HG03064 (cell line): ENCODE measurements around the gene ARHGAP8.

Experiments
- ATAC-seq: cut with Tn5 transposase; IDR thresholded peaks from one replicate; pipeline ENCODE4 v1.9.1; 2021; ENCODE audit warnings: low read depth; ENCODE audit not compliant: unreplicated experiment

Gene ARHGAP8

DNA sequence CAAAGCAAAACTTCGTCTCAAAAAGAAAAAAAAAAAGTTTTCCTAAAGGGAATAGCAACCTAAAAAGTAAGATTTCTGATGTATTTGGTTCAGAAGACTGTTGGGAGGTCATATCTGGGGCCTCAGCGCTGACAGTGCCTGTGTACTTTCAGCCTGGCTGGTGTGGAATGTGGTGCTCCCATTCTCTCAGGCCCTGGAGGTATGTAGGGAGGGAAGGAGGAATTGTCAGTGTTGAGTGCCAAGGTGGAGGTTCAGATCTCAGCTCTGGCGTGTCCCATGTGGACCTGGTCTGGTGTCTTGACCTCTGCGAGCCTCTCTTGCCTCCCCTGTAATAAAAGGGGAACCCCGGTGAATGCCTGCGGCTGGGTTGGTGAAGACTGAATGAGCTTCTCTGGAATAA lies 28.0 kb upstream of the ARHGAP8 start:
- ATAC-seq, result no peak

GRCh38 chr22:44724859-44725258 lies 27.5 kb upstream of the ARHGAP8 start:
- ATAC-seq, result no peak

DNA sequence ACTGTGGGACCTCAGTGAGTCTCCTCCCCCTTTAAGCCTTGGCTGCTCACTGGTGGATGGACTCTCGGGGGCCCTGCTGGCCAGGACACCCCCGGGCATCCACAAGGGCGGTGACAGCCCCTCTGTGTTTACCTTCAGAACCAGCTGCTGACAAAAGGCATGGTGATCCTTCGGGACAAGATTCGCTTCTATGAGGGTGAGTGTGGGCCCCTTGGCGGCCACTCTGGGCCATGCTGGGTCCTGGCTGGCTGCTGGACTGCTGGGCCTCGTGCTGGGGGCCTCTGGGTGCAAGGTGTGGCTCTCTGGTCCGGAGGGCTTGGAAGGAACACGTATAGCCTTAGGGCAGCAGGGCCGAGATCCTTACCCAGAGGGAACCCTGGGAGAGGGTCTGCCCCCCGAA lies 25.9 kb upstream of the ARHGAP8 start:
- ATAC-seq, result no peak

DNA sequence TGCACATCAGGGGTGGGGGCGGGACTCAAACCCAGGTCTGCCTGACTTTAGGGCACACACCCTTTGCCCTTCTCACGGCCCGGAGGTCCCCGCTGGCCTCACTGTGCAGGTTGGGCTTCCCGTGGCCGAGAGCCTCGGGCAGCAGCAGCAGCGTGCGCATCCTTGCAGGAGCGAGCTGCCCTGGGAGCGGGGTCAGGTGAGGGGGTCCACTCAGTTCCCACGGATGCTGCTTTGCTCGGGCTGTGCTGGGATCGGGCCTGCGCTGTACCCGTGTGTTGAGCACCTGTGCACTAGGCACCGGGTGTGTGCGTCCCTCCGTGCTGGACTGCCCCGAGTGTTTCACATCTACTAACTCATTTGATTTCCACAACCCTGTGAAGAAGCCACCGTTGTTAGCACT lies 25.2 kb upstream of the ARHGAP8 start:
- ATAC-seq, result no peak

GRCh38 chr22:44727709-44728108 lies 24.7 kb upstream of the ARHGAP8 start:
- no peak for ATAC-seq

DNA sequence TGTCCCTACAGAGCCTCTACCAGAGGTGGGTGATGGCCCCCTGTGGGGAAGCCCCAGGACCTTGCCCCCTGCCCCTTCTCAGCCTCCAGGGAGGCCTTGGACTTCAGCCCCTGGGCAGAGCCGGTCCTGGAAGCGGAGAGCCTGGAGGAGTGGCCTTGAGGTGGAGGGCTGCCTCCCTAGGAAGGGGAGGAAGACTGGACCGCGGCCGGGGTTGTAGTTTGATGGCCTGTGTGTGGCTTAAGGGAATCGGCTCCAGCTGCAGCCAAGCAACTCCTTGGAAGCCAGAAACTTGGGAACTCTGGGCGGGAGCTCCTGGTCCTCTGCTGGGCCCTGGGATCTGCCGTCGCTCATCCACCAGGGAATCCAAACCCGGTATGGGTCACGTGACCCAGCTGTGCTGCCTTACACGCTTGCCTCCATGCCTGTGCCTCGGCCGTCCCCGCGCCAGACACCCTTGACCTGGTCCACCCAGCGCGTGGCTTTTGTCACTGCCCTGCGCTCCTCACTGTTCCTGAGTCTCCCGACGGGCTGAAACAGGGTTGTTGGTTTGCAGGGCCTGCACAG lies 23.5 kb upstream of the ARHGAP8 start:
- no peak for ATAC-seq

GRCh38 chr22:44729391-44730021 lies 22.9 kb upstream of the ARHGAP8 start:
- no peak for ATAC-seq

GRCh38 chr22:44730022-44730393 lies 22.4 kb upstream of the ARHGAP8 start:
- ATAC-seq, result no peak

DNA sequence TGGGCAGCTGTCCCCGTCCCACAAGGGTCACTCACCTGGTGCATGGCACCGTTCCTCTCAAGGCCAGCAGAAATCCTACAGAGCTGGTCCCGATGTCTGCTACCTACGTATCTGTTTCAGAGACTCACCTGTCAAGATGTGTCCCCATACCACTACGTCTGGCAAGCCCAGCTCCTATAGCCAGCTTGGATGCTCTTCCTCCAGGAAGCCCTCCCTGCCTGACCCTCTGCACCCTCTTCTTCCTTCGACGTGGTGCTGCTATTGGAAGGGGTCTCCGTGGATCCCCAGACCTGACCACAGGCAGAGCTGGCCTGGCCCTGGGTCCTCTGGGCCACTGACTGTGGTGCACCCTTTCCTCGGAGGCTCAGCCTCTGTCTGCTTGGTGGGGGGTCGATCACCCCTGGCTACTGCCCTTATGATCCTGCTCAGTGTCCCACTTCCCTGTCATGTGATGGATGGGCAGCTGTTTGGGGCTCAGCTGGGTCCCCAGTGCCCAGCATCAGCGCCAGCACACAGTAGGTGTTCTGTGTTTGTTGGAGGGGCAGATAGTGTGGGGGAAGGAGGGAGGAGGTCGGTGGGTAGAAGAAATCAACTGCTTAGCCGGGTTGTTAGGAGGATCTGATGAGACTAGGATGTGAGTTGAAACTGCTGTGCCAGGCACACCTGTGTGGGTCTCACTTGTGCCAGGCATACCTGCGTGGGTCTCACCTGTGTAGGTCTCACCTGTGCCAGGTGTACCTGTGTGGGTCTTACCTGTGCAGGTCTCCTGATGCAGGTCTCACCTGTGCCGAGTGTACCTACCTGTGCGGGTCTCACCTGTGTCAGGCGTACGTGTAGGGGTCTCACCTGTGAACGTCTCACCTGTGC lies 21.7 kb upstream of the ARHGAP8 start:
- no peak for ATAC-seq

DNA sequence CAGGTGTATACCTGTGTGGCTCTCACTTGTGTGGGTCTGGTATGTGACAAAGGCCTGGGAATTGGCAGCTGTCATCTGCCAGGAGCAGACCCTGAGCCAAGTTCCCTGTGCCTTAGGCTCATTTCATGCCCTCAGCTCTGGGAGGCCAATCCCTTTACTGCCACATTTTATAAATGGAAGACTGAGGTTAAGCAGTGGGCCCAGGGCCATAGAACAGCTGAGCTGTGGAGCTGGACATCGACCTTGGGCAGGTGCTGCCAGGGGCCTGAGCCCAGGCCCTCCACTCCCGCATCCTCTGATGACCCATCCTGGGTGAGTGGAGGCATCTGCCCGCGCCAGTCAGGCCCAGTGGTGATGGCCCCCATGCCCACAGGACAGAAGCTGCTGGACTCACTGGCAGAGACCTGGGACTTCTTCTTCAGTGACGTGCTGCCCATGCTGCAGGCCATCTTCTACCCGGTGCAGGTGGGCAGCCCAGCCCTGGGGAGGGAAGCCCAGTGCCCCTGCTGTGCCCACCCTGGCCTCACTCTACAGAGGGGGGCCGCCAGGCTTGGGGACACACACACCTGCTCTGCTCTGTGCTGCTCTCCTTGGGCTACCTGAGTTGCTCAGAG lies 20.9 kb upstream of the ARHGAP8 start:
- no peak for ATAC-seq

DNA sequence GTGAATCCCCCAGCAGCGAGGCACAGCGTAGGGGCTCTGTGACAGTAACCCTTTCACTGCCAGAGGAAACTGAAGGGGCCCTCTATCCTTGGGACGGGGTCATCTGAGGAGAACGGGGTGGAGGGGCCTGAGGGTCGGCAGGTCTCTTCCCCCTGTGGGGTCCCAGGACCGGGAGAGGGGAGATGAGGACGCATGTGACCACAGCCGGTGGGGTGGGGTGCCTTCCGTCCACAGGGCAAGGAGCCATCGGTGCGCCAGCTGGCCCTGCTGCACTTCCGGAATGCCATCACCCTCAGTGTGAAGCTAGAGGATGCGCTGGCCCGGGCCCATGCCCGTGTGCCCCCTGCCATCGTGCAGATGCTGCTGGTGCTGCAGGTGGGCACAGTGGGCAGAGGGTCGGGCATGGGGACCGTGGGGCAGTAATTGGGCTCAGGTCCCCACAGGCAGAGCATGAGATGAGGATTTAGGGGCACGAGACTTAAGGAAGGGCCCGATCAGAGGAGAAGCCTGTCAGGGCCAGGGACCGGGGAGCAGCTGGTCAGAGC lies 20.3 kb upstream of the ARHGAP8 start:
- no peak for ATAC-seq

- no peak for ATAC-seq
Measured at GRCh38 chr22:44732661-44733060, 19.7 kb upstream of the ARHGAP8 start.

DNA sequence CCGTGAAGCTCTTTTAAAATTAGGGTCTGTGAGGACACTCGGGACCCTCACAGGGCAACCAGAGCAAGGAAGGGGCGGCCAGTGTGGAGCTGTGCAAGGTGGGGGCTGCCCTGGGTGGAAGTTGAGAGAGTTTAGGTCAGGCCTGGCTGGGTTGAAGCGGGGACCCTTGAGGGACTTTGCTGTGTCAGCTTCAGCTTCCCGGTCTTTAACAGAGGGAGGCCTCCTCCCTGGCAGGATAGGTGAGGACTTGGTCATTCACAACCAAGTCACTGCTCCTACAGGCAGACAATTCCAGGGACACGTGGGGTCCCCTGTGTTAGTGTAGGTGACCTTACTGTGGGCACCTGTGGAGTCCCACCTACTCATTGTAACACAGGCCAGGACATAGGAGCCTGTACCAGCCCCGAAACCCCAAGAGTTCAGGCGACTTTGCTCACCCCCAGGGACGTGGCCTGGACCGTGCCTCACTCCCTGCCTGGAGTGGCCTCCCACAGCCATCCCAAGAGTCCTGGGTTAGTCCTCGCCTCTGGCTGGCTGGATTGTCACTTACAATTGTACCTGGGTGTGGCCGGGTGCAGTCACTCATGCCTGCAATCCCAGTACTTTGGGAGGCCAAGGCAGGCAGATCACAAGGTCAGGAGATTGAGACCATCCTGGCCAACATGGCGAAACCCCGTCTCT lies 18.8 kb upstream of the ARHGAP8 start:
- ATAC-seq, result no peak

GRCh38 chr22:44734278-44734677 lies 18.1 kb upstream of the ARHGAP8 start:
- ATAC-seq, result no peak

DNA sequence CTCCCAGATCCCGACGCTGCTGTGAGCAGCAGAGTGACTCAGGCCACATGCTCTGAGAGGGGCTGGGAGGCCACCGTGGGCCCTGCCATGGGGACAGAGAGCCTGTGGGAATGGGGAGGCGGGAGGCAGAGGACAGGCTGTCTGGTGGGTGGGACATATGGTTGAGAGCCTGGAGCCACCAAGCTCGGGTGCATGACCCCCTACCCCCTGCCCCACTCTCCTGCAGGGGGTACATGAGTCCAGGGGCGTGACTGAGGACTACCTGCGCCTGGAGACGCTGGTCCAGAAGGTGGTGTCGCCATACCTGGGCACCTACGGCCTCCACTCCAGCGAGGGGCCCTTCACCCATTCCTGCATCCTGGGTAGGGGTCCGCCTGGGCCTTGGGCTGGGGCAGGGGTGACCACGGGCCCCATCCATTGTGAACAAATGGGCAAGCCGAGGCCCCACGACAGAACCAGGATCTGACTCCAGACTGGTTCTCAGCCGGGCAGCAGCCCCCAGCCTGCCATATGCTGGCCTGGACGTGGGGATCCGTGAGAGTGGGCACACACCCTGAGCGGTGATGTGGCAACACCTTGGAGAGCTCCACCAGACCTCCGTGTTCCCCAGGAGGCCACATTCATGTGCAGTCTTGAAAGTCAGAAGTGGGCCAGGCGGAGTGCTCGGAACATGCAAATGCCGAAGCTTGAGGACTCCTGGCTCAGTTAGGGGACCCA lies 17.4 kb upstream of the ARHGAP8 start:
- ATAC-seq, result no peak

DNA sequence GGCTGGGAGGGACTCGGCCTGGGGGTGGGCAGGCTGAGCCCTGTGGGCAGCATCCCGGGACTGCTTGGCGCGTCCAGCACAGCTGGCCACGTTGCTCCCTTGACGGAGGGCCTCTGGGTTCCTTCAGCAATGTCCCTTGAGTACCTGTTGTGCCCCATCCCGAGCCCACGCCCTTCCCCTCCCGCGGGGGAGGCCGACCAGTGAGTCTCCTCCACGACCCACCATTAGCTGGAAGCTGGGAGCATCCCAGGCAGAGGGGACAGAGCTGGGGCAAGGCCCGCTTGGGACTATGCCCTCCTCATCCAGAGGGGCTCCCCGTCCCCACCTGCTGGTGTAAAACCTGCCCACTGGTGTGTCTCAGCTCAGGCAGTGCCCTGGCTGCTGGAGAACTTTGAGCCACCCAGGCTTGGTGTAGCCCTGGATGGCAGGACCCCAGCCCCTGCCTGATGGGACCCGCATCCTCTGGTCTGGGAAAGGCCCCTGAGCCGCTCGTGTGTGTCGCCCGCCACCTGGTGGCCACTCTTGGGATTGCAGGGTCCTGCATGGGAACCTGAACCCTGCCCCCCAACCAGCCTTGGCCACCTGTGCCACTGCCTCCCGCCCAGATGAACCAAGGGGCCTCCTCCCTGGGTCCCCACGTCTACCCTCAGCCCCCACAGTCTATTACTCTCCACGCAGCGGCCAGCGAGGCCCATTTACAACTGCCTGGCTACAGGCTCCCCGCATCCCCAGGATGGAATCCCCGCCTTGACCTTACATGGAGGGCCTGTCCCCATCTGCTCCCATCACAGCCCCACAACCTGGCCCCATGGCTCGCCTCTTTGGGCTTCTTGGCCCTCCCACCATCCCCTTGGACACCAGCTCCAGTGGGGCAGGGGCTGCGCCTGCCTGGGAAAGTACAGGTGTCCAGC lies 16.6 kb upstream of the ARHGAP8 start:
- ATAC-seq, result no peak

DNA sequence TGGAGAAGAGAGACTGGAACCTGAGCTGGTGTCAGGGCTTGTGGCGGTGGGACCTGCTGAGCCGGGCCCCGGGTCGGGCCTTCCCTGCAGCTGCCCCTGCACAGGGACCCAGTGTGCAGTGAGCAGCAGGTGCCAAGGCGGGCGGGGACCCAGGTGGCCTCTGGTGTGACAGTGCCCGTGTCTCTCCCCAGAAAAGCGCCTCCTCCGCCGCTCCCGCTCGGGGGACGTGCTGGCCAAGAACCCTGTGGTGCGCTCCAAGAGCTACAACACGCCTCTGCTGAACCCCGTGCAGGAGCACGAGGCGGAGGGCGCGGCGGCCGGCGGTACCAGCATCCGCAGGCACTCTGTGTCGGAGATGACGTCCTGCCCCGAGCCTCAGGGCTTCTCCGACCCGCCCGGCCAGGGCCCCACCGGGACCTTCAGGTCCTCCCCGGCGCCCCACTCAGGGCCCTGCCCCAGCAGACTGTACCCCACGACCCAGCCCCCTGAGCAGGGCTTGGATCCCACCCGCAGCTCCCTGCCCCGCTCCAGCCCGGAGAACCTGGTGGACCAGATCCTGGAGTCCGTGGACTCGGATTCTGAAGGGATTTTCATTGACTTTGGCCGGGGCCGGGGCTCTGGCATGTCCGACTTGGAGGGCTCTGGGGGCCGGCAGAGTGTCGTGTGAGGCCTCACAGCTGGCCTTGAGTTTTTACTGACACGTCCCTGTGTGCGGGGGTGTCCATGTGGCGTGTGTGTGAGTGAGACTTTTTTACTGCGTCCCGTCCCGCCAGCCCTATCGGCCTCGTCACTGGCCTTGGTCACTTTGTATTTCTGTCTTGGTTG lies 15.6 kb upstream of the ARHGAP8 start:
- ATAC-seq, result no peak
